Activated T-helper 17 cell treated with anti-CD3 and anti-CD28 coated beads, Interleukin-2, amount 50 U/mL, for 72 hours (primary cell): ENCODE results near the gene DDX27. TPM values are rescaled to one million over a fixed set of nuclear protein-coding genes. Genes with fewer than 3 reads are reported as not detected.

ENCODE experiments used
- ATAC-seq: fragments of 150-1000 bp; cut with Tn5 transposase; replicated peaks from 2 replicates; pipeline ENCODE4 v1.10.0; 2021; ENCODE audit warnings: mild to moderate bottlenecking, moderate library complexity
- H3K27ac Mint-ChIP-seq: one replicate; pipeline ENCODE4 v1.8.0; 2022; ENCODE audit warnings: mixed read lengths
- H3K27me3 Mint-ChIP-seq: one replicate; pipeline ENCODE4 v1.8.0; 2022; ENCODE audit warnings: mixed read lengths
- H3K36me3 Mint-ChIP-seq: one replicate; pipeline ENCODE4 v1.8.0; 2022; ENCODE audit warnings: low read depth, mild to moderate bottlenecking, mixed read lengths
- H3K4me1 Mint-ChIP-seq: one replicate; pipeline ENCODE4 v1.8.0; 2022; ENCODE audit warnings: mixed read lengths
- H3K4me3 Mint-ChIP-seq: one replicate; pipeline ENCODE4 v1.8.0; 2022; ENCODE audit warnings: mild to moderate bottlenecking, mixed read lengths
- H3K9me3 Mint-ChIP-seq: one replicate; pipeline ENCODE4 v1.8.0; 2022; ENCODE audit warnings: mixed read lengths
- total RNA-seq, 2 donors: library from RNA; stranded (reverse); gene quantifications; one replicate each; pipeline ENCODE4 v1.2.3, GENCODE V29; 2022

Gene DDX27
- total RNA-seq, 2 donors from 2014 or later: 35.6 to 56.3 TPM

DNA sequence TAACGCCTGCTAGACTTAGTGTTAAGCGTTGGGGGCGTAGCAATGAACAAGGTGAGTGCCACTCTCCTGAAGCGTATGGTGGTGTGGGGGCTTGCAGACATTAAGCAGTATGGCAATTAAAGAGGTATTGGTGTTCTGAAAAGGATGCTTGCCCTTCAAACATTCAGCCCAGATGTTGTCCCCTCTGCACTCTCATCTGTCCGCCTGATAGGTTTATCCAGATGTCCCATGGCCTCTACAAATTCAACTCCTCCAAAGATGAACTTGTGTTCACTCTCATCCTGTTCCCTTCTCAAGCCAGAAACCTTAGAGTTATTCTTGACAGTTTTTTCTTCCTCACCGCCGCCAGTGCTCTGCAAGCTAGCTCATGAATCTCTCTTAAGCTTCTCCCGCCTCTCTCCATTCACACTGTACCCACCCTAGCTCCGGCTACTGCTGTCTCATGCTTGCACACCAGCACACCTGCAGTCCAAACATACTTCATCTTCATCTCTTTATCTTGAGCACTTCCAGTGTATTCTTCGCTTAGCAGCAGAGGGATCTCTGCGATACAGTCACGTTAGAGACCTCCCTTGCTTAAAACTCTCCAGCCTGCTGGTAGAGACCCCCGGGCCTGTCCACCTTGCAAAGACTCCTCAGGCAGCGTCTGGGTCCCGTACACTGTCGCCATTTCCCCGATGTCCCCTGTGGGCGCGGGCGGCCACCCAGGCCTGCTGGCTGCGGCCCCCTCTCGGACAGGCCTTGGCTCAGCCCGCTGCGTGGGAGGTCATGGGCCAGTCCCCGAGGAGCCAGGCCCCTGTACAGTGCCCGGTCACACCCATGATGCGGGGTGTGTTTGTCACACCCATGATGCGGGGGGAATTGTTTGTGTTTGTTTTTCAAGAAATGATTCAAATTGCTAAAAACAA, 962 bp downstream of the DDX27 start:
- Mint-ChIP-seq H3K27ac (peak overlapping the region; percentile 94), H3K9me3 (no peaks in the 10 kb centered on the region), H3K36me3 (peaks cover 64% of the 10 kb centered on the region), H3K27me3 (no peaks in the 10 kb centered on the region), H3K4me3 (peak overlapping the region; percentile 93), H3K4me1 (peaks cover 13% of the 10 kb centered on the region)
- no peak for ATAC-seq

GRCh38 chr20:49225896-49226295, 6.7 kb downstream of the DDX27 start:
- ATAC-seq: no peak
- Mint-ChIP-seq H3K4me1 (peaks cover 2% of the 10 kb centered on the region), H3K27me3 (no peaks in the 10 kb centered on the region), H3K4me3 (no peak overlapping the region), H3K27ac (peak overlapping the region; percentile 61), H3K36me3 (peaks cover 100% of the 10 kb centered on the region), H3K9me3 (no peaks in the 10 kb centered on the region)

DNA sequence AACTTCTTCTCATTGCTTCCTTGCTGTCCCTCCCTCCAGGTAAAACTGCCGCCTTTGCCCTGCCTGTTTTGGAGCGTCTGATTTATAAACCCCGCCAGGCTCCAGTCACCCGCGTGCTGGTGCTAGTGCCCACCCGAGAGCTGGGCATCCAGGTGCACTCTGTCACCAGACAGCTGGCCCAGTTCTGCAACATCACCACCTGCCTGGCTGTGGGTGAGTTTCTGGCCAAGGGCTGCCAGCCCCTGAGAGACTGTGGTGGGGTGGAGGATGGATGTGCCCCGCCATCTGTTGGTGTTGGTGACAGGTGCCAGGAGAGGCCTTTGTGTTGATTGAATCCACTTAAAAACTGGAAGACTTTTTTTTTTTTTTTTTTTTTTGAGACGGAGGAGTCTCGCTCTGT, 9.5 kb downstream of the DDX27 start:
- no peak overlapping the region for H3K27ac Mint-ChIP-seq
- H3K27me3 Mint-ChIP-seq: no peaks in the 10 kb centered on the region
- peaks cover 4% of the 10 kb centered on the region for H3K4me1 Mint-ChIP-seq
- H3K4me3 Mint-ChIP-seq: no peak overlapping the region
- no peaks in the 10 kb centered on the region for H3K9me3 Mint-ChIP-seq
- no peak for ATAC-seq
- peaks cover 99% of the 10 kb centered on the region for H3K36me3 Mint-ChIP-seq

GRCh38 chr20:49229381-49229780, 10.2 kb downstream of the DDX27 start:
- Mint-ChIP-seq H3K4me3 (no peak overlapping the region), H3K9me3 (no peaks in the 10 kb centered on the region), H3K27me3 (no peaks in the 10 kb centered on the region), H3K4me1 (peaks cover 4% of the 10 kb centered on the region), H3K36me3 (peaks cover 99% of the 10 kb centered on the region), H3K27ac (no peak overlapping the region)
- ATAC-seq: no peak

DNA sequence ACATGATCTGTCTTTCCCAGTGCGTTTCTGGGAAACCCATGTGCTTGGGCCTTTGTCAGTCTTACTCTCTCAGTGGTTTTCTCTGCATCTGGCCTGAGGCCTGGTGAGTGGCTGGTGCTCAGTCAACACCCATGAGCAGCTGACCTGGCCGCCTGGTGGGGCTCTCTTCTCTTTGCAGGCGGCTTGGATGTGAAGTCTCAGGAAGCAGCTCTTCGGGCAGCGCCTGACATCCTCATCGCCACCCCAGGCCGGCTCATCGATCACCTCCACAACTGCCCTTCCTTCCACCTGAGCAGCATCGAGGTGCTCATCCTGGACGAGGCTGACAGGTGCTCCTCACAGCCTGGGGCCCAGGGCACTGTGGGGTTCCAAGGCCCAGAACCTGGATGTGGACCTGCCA, 10.8 kb downstream of the DDX27 start:
- no peak overlapping the region for H3K27ac Mint-ChIP-seq
- no peaks in the 10 kb centered on the region for H3K9me3 Mint-ChIP-seq
- no peak overlapping the region for H3K4me3 Mint-ChIP-seq
- ATAC-seq: no peak
- H3K36me3 Mint-ChIP-seq: peaks cover 99% of the 10 kb centered on the region
- peaks cover 4% of the 10 kb centered on the region for H3K4me1 Mint-ChIP-seq
- no peaks in the 10 kb centered on the region for H3K27me3 Mint-ChIP-seq

DNA sequence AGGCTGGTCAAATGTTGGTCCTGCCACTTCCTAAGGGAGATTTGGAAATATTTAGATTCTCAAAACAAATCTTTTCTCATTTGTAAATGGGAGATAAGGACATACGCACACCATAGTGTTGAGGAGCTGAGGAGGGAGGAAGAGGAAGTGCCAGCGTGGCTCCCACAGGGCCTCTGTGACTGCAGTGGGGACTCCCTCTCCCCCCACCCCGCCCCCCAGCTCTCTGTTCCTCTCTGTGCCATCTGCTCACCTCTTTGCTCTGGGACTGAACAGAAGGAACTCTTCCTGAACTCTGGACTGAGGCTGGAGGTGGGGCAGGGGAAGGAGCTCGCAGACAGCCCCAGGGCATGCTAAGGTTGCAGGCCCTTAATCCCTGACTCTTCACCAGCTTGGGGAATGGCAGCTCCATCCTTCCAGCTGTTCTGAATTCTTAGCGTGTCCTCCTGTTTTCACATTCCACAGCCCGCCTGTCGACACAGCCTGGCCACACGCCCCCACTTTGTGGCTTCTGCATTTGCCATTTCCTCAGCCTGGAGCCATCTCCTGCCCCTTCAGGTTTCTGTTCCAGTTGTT, 11.4 kb downstream of the DDX27 start:
- peaks cover 99% of the 10 kb centered on the region for H3K36me3 Mint-ChIP-seq
- H3K27me3 Mint-ChIP-seq: no peaks in the 10 kb centered on the region
- H3K4me1 Mint-ChIP-seq: peaks cover 4% of the 10 kb centered on the region
- H3K9me3 Mint-ChIP-seq: no peaks in the 10 kb centered on the region
- no peak overlapping the region for H3K4me3 Mint-ChIP-seq
- ATAC-seq: no peak
- peak overlapping the region; percentile 71 for H3K27ac Mint-ChIP-seq

- Mint-ChIP-seq H3K4me3 (no peak overlapping the region), H3K9me3 (no peaks in the 10 kb centered on the region), H3K36me3 (peaks cover 99% of the 10 kb centered on the region), H3K27ac (peak overlapping the region; percentile 71), H3K4me1 (peaks cover 4% of the 10 kb centered on the region), H3K27me3 (no peaks in the 10 kb centered on the region)
- ATAC-seq: no peak
These were observed 12.3 kb downstream of the DDX27 start for GRCh38 chr20:49231471-49231870.

DNA sequence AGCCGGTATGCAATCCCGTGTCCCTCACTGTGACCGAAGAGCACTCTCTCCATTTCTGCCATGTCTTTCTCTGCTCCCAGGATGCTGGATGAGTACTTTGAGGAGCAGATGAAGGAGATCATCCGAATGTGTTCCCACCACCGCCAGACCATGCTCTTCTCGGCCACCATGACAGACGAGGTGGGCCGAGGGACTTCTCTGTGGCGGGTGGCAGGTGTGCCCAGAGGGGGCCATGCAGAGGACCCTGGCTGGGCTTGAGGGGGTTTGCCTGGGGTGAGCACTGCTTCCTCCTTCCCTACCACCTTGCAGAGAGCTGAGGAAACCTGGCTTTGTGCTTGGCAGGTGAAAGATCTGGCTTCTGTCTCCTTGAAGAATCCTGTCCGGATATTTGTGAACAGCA, 14.0 kb downstream of the DDX27 start:
- Mint-ChIP-seq H3K9me3 (no peaks in the 10 kb centered on the region), H3K4me3 (no peak overlapping the region), H3K4me1 (peaks cover 4% of the 10 kb centered on the region), H3K36me3 (peaks cover 99% of the 10 kb centered on the region), H3K27ac (no peak overlapping the region), H3K27me3 (no peaks in the 10 kb centered on the region)
- no peak for ATAC-seq

GRCh38 chr20:49234831-49235230, 15.6 kb downstream of the DDX27 start:
- peaks cover 99% of the 10 kb centered on the region for H3K36me3 Mint-ChIP-seq
- H3K27ac Mint-ChIP-seq: peak overlapping the region; percentile 8
- peaks cover 4% of the 10 kb centered on the region for H3K4me1 Mint-ChIP-seq
- ATAC-seq: no peak
- H3K4me3 Mint-ChIP-seq: no peak overlapping the region
- no peaks in the 10 kb centered on the region for H3K9me3 Mint-ChIP-seq
- H3K27me3 Mint-ChIP-seq: no peaks in the 10 kb centered on the region

GRCh38 chr20:49236301-49236700, 17.1 kb downstream of the DDX27 start:
- peaks cover 99% of the 10 kb centered on the region for H3K36me3 Mint-ChIP-seq
- H3K4me1 Mint-ChIP-seq: no peaks in the 10 kb centered on the region
- H3K27me3 Mint-ChIP-seq: no peaks in the 10 kb centered on the region
- H3K4me3 Mint-ChIP-seq: no peak overlapping the region
- no peak for ATAC-seq
- H3K9me3 Mint-ChIP-seq: no peaks in the 10 kb centered on the region
- no peak overlapping the region for H3K27ac Mint-ChIP-seq

DNA sequence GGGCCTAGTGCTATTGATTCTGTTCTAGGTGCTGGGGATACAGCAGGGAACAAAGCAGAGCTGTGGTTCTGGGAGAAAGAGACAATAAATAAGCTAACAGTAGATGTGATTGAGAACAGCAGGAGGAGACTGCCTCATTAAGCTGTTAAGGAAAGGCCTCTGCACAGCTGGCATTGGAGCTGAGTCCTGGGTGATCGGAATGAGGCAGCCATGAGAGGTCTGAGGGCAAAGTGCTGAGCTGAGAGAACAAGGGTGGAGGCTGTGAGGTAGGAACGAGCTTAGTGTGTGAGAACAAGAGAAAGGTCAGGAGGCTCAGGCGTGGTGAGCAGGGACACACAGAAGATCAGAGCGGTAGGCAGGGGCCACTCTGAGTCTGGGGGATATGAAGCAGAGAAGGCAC, 18.3 kb downstream of the DDX27 start:
- no peak overlapping the region for H3K4me3 Mint-ChIP-seq
- no peaks in the 10 kb centered on the region for H3K9me3 Mint-ChIP-seq
- no peaks in the 10 kb centered on the region for H3K27me3 Mint-ChIP-seq
- no peak for ATAC-seq
- H3K27ac Mint-ChIP-seq: no peak overlapping the region
- no peaks in the 10 kb centered on the region for H3K4me1 Mint-ChIP-seq
- peaks cover 100% of the 10 kb centered on the region for H3K36me3 Mint-ChIP-seq

DNA sequence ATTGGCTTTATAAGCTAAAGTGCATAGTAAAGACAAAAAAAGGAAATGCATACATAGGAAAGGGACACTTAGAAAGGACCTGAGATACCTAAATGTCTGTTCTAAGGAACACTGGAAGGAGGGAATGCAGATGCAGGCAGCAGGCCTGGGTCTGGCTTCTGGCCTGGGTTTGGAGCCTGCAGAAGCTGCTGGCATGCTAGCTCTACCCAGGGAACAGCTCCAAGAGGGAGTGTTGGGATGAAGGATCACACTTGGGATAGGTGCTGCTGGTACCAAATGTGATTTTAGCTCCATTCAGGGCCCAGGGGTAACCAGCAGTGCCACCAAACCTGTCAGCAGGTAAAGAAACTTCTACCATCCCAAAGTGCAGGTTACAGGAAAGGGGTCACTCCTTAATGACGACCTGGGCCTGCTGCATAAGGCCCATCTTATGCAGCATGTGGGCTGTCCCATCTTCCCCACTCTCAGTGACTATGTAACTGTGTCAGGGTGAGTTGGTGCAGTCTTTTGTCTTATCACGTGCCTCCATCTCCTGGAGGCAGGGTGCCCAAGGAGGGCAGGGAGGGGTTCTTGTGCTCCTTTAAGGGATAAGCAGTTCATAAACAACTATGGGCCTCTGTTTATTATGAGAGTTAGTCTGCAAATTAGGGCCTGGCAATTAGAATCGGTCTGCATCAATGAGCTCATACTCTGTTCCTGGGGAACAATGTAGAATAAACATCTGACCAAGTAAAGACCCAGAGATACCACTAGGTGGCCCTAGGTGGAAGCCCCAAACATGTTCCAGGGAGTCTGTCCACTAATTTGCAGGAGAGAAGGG, 26.9 kb downstream of the DDX27 start:
- H3K4me1 Mint-ChIP-seq: no peaks in the 10 kb centered on the region

DNA sequence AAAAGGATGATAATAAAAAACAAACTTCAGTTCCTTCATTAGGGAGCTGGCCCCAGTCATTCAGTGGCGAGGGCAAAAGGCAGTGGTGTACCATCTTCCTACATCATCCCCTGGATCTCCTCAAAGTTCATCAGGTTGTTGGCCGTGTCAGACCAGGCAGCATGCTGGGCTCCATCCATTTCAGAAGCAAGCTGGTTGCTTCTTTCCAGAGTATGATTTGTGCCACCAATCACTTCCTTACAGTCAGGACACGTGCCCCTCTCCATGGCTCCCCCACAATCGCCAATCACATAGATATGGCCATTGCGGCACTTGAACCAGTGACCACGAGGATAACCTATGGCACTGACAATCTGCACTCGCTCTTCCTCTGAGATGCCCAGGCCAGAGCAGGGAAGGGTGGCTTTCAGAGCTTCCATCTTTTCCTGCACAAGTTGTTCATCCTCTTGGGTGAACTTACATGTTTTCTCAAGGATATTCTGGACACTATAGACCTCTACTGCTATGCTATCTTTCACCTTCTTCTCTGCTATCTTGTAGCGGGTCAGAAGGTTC, 28.0 kb downstream of the DDX27 start:
- peaks cover 99% of the 10 kb centered on the region for H3K36me3 Mint-ChIP-seq
- H3K4me3 Mint-ChIP-seq: no peak overlapping the region
- H3K27ac Mint-ChIP-seq: peak overlapping the region; percentile 3
- no peaks in the 10 kb centered on the region for H3K27me3 Mint-ChIP-seq
- ATAC-seq: no peak
- H3K9me3 Mint-ChIP-seq: no peaks in the 10 kb centered on the region
- no peaks in the 10 kb centered on the region for H3K4me1 Mint-ChIP-seq

More for the DNA sequence above, 26.9 kb downstream of the DDX27 start:
- Mint-ChIP-seq H3K4me3 (no peak overlapping the region), H3K36me3 (peaks cover 99% of the 10 kb centered on the region), H3K27ac (peak overlapping the region; percentile 21), H3K9me3 (no peaks in the 10 kb centered on the region), H3K27me3 (no peaks in the 10 kb centered on the region)
- peak; percentile 78 for ATAC-seq

GRCh38 chr20:49247792-49248191, 28.6 kb downstream of the DDX27 start:
- H3K4me1 Mint-ChIP-seq: no peaks in the 10 kb centered on the region
- no peak overlapping the region for H3K4me3 Mint-ChIP-seq
- H3K27ac Mint-ChIP-seq: peak overlapping the region; percentile 3
- H3K36me3 Mint-ChIP-seq: peaks cover 99% of the 10 kb centered on the region
- H3K27me3 Mint-ChIP-seq: no peaks in the 10 kb centered on the region
- no peak for ATAC-seq
- H3K9me3 Mint-ChIP-seq: no peaks in the 10 kb centered on the region
